GM23248 (cell line): ENCODE measurements around the gene FAM174C.

ENCODE experiments used
- EZH2 ChIP-seq: fragments of 200-600 bp; sonication (generic); IDR thresholded peaks from 2 replicates; pipeline ENCODE4 v1.6.1; 2018; ENCODE audit warnings: antibody characterized with exemption, mild to moderate bottlenecking; ENCODE audit not compliant: insufficient read depth, poor library complexity, severe bottlenecking
- EZH2phosphoT487 ChIP-seq: fragments of 200-600 bp; sonication (generic); IDR thresholded peaks from 2 replicates; pipeline ENCODE4 v1.6.1; 2018; ENCODE audit warnings: antibody characterized with exemption, moderate library complexity, mild to moderate bottlenecking, low read depth; ENCODE audit not compliant: insufficient read depth

DNA sequence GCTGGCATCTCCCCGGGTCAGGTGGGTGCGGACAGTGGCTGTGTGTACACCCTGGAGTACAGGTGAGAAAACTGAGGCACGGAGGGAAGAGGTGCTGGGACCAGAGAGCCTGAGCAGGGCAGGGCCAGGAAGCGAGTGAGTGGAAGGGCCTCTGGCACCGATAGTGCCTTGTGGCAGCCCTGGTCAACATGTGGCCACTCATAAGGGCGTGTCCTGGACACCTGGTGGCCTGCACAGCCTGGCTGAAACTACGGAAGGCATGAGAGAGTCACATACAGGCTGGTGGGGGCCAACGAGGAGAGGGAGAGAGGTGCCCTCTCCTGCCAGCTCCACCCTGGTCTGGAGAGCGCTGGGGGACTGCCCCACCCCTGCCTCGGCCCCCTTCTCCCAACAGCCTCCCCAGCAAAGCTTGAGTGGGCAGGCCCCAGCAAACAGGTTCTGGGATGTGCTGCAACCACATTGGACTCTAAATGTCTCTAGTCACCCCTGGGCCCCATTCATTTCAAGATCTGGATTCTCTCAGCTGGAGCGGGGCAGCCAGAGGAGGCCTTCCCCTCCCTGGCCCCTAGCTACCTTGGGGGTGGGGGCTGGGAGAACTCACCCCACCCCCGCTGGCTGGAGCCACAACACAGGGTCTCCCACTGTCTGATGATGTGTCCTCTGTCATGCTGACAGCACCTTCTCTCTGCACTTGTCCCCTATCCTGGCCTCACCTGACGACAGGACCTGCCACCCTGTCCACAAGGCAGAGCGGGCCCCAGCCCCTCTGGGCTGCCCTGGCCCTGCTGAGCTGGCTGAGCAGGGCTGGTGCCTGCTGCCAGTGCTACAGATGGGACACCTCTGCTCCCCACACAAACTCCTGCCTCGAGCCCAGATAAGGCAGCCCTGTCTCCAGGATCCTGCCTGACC lies 43.3 kb upstream of the FAM174C start:
- no peak for TF ChIP-seq EZH2phosphoT487
- TF ChIP-seq EZH2, result no peak
